ENCODE data around the gene TCTA. TPM values are rescaled to one million over a fixed set of nuclear protein-coding genes. Genes with fewer than 3 reads are reported as not detected.
"Not testable (repeated sequence)": the region's sequence is repeated elsewhere in the genome, so short reads cannot be mapped to it uniquely, and the experiment has no call there.

TCTA gene
- total and polyA plus RNA-seq, 8 donors, result 10.3 to 39.8 (median 22.1) TPM; not detected in 1

DNA sequence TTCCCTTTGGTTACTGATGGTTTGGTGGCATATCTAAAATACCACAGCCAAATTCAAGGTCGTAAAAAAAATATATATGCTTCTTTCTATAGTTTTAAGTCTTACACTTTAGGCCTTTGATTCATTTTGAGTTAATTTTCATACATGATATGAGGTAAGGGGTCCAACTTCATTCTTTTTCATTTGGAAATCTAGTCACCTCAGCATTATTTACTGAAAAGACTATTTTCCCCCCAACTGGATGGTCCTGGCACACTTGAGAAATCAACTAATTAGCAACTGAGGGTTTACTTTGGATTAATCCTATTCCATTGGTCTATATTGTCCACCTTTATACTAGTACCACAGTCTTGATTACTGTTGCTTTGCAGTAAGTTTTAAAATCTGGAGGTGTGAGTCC, 26.6 kb upstream of the TCTA start:
- no peaks in the 10 kb centered on the region for H3K27me3 ChIP-seq
- TF ChIP-seq POLR2AphosphoS5 (IDR thresholded peaks at IDR 0.05), result no peak
- no peaks in the 10 kb centered on the region for H3K9me3 ChIP-seq
- peaks cover 0 to 14% (median 0%) of the 10 kb centered on the region in 4 donors for H3K36me3 ChIP-seq
- intact Hi-C loops (cut with DNase I; ENCODE audit: low total_unique reads), result no loop called here
- H3K4me3 ChIP-seq, result no peak overlapping the region
- peak overlapping the region in 2 of 5 donors; percentile 9 to 56 for H3K27ac ChIP-seq
- peaks cover 4 to 99% (median 63%) of the 10 kb centered on the region in 4 donors for H3K4me1 ChIP-seq
- no peak for DNase-seq
- 78 to 96% (median 92%) methylated on average over 1 of the region's 1 CpG for WGBS, 5 donors

DNA sequence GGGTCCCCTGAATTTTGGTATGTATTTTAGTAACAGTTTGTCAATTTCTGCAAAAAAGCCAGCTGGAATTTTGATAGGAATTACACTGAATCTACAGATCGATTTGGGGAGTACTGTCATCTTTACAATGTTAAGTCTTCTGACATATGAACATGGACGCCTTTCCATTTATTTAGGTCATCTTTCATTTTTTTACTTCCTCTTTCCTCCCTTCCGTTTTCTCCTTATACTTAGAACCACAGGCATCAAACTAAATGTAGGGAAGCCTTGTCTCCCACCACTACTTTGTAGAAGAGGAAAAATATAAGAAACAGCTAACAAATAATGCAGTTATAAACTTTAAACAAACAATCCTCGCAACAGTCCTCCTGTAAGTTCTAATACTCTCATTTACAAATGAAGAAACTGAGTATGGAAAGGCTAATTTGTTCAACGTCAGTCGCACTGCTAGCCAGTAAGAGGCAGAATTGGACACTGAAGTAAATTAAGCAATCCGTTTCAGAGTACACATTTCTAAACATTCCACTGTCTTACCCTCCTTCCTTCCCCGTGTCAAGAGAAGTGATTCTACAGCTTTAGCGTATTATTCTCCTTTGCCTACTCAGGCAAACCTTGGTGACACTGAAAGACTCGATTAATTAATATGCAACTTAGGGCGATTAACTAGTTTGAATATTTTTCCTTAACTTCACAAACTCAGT, 26.0 kb upstream of the TCTA start:
- Histone ChIP-seq H3K27ac (peak overlapping the region in 2 of 5 donors; percentile 9 to 56), H3K27me3 (no peaks in the 10 kb centered on the region), H3K4me1 (peaks cover 4 to 99% (median 63%) of the 10 kb centered on the region in 4 donors), H3K9me3 (no peaks in the 10 kb centered on the region), H3K36me3 (peaks cover 0 to 14% (median 0%) of the 10 kb centered on the region in 4 donors), H3K4me3 (no peak overlapping the region)
- intact Hi-C loops (cut with DNase I; ENCODE audit: low total_unique reads), result no loop called here
- DNase-seq, result no peak
- 69 to 82% (median 76%) methylated on average over 11 of the region's 11 CpGs for WGBS, 5 donors
- TF ChIP-seq POLR2A (IDR thresholded peaks at IDR 0.05) (no peak), EP300 (IDR thresholded peaks at IDR 0.05) (no peak), POLR2AphosphoS5 (IDR thresholded peaks at IDR 0.05) (no peak)
- TF ChIP-seq, protein P1, sequence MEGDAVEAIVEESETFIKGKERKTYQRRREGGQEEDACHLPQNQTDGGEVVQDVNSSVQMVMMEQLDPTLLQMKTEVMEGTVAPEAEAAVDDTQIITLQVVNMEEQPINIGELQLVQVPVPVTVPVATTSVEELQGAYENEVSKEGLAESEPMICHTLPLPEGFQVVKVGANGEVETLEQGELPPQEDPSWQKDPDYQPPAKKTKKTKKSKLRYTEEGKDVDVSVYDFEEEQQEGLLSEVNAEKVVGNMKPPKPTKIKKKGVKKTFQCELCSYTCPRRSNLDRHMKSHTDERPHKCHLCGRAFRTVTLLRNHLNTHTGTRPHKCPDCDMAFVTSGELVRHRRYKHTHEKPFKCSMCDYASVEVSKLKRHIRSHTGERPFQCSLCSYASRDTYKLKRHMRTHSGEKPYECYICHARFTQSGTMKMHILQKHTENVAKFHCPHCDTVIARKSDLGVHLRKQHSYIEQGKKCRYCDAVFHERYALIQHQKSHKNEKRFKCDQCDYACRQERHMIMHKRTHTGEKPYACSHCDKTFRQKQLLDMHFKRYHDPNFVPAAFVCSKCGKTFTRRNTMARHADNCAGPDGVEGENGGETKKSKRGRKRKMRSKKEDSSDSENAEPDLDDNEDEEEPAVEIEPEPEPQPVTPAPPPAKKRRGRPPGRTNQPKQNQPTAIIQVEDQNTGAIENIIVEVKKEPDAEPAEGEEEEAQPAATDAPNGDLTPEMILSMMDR (IDR thresholded peaks at IDR 0.05), result no peak

DNA sequence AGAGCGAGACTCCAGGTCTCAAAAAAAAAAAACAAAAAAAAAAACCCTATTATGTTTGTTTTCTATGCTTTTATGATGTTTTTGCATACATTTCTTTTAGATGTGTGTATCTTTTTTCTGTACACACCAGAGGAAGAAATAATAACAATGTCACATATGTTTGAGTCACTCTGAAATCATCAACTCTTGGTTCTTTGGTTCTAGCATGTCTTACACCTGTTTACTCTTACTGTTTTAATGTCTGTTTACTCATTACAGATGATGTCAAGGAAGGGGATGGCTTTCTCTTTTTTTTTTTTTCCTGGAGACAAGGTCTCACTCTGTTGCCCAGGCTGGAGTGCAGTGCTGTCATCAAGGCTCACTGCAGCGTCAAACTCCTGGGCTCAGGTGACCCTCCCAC, 24.5 kb upstream of the TCTA start:
- TF ChIP-seq POLR2AphosphoS5 (IDR thresholded peaks at IDR 0.05) (no peak), EP300 (IDR thresholded peaks at IDR 0.05) (no peak), POLR2A (IDR thresholded peaks at IDR 0.05) (no peak)
- TF ChIP-seq, protein P1 (IDR thresholded peaks at IDR 0.05), result no peak
- Histone ChIP-seq H3K27ac (no peak overlapping the region), H3K9me3 (no peaks in the 10 kb centered on the region), H3K4me1 (peaks cover 4 to 96% (median 58%) of the 10 kb centered on the region in 4 donors), H3K36me3 (peaks cover 0 to 21% (median 0%) of the 10 kb centered on the region in 4 donors), H3K4me3 (no peak overlapping the region), H3K27me3 (no peaks in the 10 kb centered on the region)
- intact Hi-C loops (cut with DNase I; ENCODE audit: low total_unique reads), result no loop called here
- DNase-seq, result no peak
- 89 to 100% (median 94%) methylated on average over 2 of the region's 2 CpGs for WGBS, 5 donors

DNA sequence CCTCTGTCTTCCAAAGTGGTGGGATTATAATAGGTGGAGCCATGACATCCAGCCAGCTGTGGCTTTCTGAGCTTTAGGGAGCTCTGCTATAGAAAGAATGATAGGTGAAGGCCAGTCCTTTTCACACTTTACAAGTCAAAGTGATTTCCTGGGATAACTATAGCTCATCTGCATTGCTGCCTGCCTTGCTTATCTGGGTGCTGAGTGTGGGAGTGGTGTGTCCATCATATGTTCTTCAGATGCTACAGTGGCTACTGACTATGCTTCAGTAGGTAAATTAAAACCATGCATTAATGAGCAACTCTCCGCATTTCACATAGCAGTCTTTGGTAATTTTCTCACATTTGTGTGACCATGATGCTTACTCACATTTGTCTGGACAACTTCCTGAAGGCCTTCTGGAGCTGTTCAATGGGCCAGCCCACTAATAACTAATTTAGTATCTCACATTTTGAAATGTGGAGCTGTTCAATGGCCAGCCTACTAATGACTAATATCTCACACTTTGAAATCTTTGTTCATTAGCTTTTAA, 23.9 kb upstream of the TCTA start:
- Histone ChIP-seq H3K4me3 (no peak overlapping the region), H3K27me3 (no peaks in the 10 kb centered on the region), H3K4me1 (peaks cover 4 to 94% (median 58%) of the 10 kb centered on the region in 4 donors), H3K27ac (no peak overlapping the region), H3K9me3 (no peaks in the 10 kb centered on the region), H3K36me3 (peaks cover 0 to 27% (median 0%) of the 10 kb centered on the region in 4 donors)
- 73 to 100% (median 85%) methylated on average over 1 of the region's 1 CpG for WGBS, 5 donors
- TF ChIP-seq POLR2A (IDR thresholded peaks at IDR 0.05) (no peak), POLR2AphosphoS5 (IDR thresholded peaks at IDR 0.05) (no peak), EP300 (IDR thresholded peaks at IDR 0.05) (no peak)
- TF ChIP-seq, protein P1 (IDR thresholded peaks at IDR 0.05), result no peak
- DNase-seq, result no peak
- intact Hi-C loops (cut with DNase I; ENCODE audit: low total_unique reads), result no loop called here

DNA sequence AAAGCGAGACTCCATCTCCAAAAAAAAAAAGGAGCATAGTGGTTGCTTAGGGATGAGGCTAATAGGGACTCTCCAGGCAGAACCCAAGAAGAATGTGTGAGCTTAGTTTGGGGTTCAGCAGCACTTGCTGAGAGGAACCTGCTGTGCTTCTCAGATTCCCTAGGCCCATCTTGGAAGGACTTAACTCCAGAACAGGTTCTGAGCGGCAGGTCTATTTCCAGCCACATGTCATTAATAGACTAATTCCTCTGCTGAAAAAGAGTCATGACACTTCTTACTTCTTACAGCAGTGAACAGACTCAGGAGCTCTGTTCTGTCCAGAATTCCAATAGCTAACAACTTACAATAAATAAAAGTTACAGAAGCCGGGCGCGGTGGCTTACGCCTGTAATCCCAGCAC, 22.9 kb upstream of the TCTA start:
- intact Hi-C loops (cut with DNase I; ENCODE audit: low total_unique reads), result no loop called here
- Histone ChIP-seq H3K36me3 (peaks cover 0 to 30% (median under 1%) of the 10 kb centered on the region in 4 donors), H3K9me3 (no peaks in the 10 kb centered on the region), H3K4me3 (no peak overlapping the region), H3K27me3 (no peaks in the 10 kb centered on the region), H3K27ac (peak overlapping the region in 1 of 5 donors; percentile 4), H3K4me1 (peaks cover 4 to 93% (median 58%) of the 10 kb centered on the region in 4 donors)
- TF ChIP-seq POLR2AphosphoS5 (IDR thresholded peaks at IDR 0.05), result no peak
- TF ChIP-seq POLR2A (IDR thresholded peaks at IDR 0.05), result no peak
- TF ChIP-seq EP300 (IDR thresholded peaks at IDR 0.05), result no peak
- TF ChIP-seq, protein P1 (IDR thresholded peaks at IDR 0.05), result no peak
- WGBS, 5 donors, result 96 to 99% (median 98%) methylated on average over 6 of the region's 6 CpGs
- no peak for DNase-seq

DNA sequence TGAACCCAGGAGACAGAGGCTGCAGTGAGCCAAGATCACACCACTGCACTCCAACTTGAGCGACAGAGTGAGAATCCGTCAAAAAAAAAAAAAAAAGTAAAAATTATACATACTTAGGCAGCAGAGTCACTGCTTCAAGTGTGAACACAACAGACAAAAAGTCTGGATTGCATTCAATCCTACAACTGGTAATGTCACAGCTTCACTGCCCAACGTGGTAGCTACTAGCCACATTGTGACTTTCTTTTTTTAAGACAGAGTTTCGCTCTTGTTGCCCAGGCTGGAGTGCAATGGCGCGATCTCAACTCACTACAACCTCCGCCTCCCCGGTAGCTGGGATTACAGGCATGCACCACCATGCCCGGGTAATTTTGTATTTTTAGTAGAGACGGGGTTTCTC, 20.9 kb upstream of the TCTA start:
- H3K27ac ChIP-seq; H3K27me3 ChIP-seq; intact Hi-C loops (cut with DNase I; ENCODE audit: low total_unique reads); H3K9me3 ChIP-seq; DNase-seq; H3K4me3 ChIP-seq: not testable (repeated sequence)
- WGBS, 5 donors, result 81 to 94% (median 90%) methylated on average over 10 of the region's 10 CpGs
- H3K36me3 ChIP-seq, result peaks cover 0 to 46% (median 13%) of the 10 kb centered on the region in 4 donors
- H3K4me1 ChIP-seq, result peaks cover 4 to 93% (median 49%) of the 10 kb centered on the region in 4 donors

Data from stomach (tissue), 9 donors.